DOHH2 (cell line): Measurements from ENCODE around the gene ARPC1B.

Source experiments
- EZH2phosphoT487 ChIP-seq: fragments of 200-600 bp; sonication (generic); IDR thresholded peaks from 2 replicates; pipeline ENCODE4 v1.6.1; 2017; ENCODE audit warnings: borderline replicate concordance, mild to moderate bottlenecking, antibody characterized with exemption, low read length, moderate library complexity, mixed read lengths
- TF ChIP-seq, protein P1 (sequence below): fragments of 200-600 bp; sonication (generic); IDR thresholded peaks from one replicate; pipeline ENCODE4 v1.5.1; 2014; ENCODE audit warnings: antibody characterized with exemption, mild to moderate bottlenecking, low read depth, low read length; ENCODE audit not compliant: poor library complexity, severe bottlenecking

DNA sequence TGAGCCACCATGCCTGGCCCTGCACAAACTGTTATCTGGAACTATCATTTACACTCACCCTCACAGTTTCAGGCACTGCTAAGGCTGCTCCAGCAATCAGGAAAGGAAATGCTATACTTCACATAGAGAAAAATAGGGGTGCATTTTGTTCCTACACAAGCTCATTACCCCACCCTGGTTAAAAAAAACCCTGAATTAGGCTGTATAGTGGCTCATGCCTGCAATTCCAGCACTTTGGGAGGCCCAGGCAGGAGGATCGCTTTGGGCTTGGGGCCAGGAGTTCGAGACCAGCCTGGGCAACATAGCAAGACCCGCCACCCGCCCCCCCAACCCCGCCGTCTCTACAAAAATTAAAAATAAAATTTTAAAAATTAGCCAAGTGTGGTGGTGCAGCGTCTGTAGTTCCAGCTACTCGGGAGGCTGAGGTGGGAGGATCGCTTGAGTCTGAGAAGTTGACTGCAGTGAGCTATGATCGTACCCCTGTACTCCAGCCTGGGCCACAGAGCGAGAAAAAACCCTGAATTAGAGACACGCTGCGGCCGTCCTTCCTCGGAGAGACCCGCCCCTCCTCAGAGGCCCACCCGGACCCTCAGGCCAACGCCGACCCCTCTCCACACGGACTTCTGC is 63.5 kb downstream of the ARPC1B start:
- TF ChIP-seq, protein P1, sequence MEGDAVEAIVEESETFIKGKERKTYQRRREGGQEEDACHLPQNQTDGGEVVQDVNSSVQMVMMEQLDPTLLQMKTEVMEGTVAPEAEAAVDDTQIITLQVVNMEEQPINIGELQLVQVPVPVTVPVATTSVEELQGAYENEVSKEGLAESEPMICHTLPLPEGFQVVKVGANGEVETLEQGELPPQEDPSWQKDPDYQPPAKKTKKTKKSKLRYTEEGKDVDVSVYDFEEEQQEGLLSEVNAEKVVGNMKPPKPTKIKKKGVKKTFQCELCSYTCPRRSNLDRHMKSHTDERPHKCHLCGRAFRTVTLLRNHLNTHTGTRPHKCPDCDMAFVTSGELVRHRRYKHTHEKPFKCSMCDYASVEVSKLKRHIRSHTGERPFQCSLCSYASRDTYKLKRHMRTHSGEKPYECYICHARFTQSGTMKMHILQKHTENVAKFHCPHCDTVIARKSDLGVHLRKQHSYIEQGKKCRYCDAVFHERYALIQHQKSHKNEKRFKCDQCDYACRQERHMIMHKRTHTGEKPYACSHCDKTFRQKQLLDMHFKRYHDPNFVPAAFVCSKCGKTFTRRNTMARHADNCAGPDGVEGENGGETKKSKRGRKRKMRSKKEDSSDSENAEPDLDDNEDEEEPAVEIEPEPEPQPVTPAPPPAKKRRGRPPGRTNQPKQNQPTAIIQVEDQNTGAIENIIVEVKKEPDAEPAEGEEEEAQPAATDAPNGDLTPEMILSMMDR = no peak
- TF ChIP-seq EZH2phosphoT487 = no peak
